ENCODE measurements around the gene ATP8B3. TPM values are rescaled to one million over a fixed set of nuclear protein-coding genes. Genes with fewer than 3 reads are reported as not detected.

ATP8B3 gene
- total and polyA plus RNA-seq, 11 donors: 0.19 to 3.5 (median 0.72) TPM

DNA sequence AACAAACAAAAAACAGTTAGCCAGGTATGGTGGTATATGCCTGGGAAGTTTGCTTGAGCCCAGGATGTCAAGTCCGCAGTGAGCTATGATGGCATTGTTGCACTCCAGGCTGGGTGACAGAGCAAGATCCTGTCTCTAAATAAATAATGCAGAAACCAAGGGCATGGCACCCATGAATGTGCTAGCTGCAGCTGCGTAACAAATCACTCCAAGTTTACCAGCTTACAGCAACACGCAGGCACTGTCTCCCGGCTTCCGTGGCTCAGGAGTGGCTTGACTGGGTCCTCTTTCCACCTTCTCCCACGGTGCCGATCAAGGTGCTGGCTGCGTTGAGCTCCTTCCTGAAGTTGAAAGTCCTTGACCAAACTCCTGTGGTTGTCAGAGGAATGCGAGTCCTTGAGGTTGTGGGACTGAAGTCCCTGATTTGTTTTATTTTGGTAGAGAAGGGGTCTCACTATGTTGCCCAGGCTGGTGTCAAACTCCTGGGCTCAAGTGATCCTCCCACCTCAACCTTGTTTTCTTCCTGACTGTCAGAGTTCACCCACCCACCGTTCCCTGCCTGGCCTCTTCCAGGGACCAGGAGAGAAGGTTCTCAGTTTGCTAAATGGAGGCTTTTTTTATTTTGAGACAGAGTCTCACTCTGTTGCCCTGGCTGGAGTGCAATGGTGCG is 72.0 kb downstream of the ATP8B3 start:
- H3K27me3 ChIP-seq: peaks cover 11 to 79% (median 49%) of the 10 kb centered on the region in 9 donors
- intact Hi-C loops (cut with DNase I): no loop called here
- TF ChIP-seq, protein P1, sequence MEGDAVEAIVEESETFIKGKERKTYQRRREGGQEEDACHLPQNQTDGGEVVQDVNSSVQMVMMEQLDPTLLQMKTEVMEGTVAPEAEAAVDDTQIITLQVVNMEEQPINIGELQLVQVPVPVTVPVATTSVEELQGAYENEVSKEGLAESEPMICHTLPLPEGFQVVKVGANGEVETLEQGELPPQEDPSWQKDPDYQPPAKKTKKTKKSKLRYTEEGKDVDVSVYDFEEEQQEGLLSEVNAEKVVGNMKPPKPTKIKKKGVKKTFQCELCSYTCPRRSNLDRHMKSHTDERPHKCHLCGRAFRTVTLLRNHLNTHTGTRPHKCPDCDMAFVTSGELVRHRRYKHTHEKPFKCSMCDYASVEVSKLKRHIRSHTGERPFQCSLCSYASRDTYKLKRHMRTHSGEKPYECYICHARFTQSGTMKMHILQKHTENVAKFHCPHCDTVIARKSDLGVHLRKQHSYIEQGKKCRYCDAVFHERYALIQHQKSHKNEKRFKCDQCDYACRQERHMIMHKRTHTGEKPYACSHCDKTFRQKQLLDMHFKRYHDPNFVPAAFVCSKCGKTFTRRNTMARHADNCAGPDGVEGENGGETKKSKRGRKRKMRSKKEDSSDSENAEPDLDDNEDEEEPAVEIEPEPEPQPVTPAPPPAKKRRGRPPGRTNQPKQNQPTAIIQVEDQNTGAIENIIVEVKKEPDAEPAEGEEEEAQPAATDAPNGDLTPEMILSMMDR (IDR thresholded peaks at IDR 0.05): no peak
- TF ChIP-seq POLR2A (IDR thresholded peaks at IDR 0.05): no peak
- peaks cover 0 to 9% (median 0%) of the 10 kb centered on the region in 12 donors for H3K9me3 ChIP-seq
- no peaks in the 10 kb centered on the region for H3K36me3 ChIP-seq
- WGBS, 4 donors: 91 to 92% (median 91%) methylated on average over 11 of the region's 11 CpGs
- no peak overlapping the region for H3K4me3 ChIP-seq
- no peaks in the 10 kb centered on the region for H3K4me1 ChIP-seq
- no peak for DNase-seq
- no peak for ATAC-seq
- H3K27ac ChIP-seq: no peak overlapping the region

DNA sequence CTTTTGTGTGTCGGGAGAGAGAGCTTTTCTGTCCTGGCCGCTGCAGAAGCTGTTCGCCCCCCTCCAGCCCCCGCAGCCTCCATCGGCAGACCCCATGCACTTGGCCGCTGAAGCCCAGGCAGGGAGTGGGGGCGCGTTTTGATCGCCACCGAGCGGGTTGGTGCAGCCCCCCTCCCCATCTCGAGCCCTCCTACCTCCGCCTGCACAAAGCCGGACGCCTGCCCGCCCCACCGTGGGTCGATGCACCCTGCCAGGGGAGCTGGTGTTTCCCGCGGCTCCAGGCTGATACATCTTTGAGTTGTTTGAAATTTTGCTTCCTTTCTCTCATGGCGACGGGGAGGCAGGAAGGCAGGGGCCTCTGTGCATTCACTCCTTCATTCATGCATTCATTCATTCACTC is 75.1 kb downstream of the ATP8B3 start:
- ATAC-seq (no peak), DNase-seq (no peak)
- Histone ChIP-seq H3K27ac (no peak overlapping the region), H3K36me3 (no peaks in the 10 kb centered on the region), H3K9me3 (peaks cover 0 to 9% (median 0%) of the 10 kb centered on the region in 12 donors), H3K4me1 (no peaks in the 10 kb centered on the region), H3K27me3 (peaks cover 19 to 78% (median 53%) of the 10 kb centered on the region in 9 donors), H3K4me3 (no peak overlapping the region)
- WGBS, 4 donors: 30 to 39% (median 37%) methylated on average over 22 of the region's 22 CpGs
- TF ChIP-seq, protein P1 (IDR thresholded peaks at IDR 0.05): no peak
- TF ChIP-seq POLR2A (IDR thresholded peaks at IDR 0.05): no peak
- intact Hi-C loops (cut with DNase I): no loop called here

DNA sequence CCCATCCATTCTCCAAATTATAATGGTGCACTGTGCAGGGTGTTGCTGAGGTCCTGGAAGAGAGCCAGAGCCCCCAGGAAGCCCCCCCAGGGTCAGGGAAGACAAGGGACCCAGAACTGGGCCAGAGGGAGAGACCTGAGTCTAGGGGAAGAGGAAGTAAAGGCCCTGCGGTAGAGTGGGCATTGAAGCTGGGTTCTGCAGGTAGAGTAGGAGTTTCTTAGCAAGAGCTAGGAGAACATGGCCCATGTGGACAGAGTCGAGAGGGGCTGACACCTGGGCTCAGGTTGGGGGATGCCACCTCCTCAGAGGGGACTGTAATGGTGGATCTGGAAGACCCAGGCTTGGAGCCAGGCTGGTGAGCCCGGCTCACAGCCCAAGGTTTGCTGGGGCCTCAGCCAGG is 75.8 kb downstream of the ATP8B3 start:
- Histone ChIP-seq H3K27ac (no peak overlapping the region), H3K9me3 (peaks cover 0 to 9% (median 0%) of the 10 kb centered on the region in 12 donors), H3K4me1 (no peaks in the 10 kb centered on the region), H3K27me3 (peaks cover 19 to 81% (median 50%) of the 10 kb centered on the region in 9 donors), H3K36me3 (no peaks in the 10 kb centered on the region), H3K4me3 (no peak overlapping the region)
- DNase-seq: no peak
- intact Hi-C loops (cut with DNase I): no loop called here
- ATAC-seq: no peak
- WGBS, 4 donors: 62 to 79% (median 69%) methylated on average over 3 of the region's 3 CpGs
- TF ChIP-seq, protein P1 (IDR thresholded peaks at IDR 0.05): no peak
- no peak for TF ChIP-seq POLR2A (IDR thresholded peaks at IDR 0.05)

DNA sequence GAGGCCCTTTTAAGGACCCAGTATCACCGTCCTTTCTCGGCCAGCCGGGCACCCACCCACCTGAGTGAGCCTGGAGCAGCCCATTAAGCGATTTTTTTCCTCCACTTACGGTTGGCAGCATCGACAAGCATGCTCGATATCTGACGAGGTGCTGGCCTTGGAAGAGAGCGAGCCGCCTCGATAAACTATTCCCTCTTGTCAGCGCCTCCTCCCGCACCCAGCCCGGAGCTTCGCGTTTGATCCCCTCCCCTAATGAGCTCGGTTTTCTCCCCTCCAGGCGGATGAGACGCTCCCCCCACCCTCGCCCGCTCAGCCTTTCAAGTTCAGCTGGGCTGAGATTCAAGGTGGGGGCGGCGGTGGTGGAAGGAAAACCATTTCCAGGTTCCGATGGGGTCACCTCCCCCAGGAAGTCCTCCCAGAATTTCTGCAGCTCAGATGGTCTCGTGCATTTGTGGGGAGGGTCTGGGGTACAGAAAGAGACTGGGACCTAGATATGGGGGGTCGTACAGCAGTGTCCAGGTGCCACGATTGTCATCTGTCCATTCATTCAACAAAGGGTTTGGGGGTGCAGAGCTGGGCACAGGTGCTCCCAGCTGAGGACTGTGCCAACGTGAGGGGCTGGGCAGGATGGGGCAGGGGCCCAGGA is 77.6 kb downstream of the ATP8B3 start:
- H3K27me3 ChIP-seq: peaks cover 28 to 86% (median 54%) of the 10 kb centered on the region in 9 donors
- TF ChIP-seq, protein P1 (IDR thresholded peaks at IDR 0.05): no peak
- TF ChIP-seq POLR2A (IDR thresholded peaks at IDR 0.05): no peak
- H3K4me3 ChIP-seq: no peak overlapping the region
- H3K4me1 ChIP-seq: no peaks in the 10 kb centered on the region
- intact Hi-C loops (cut with DNase I): no loop called here
- 13 to 17% (median 15%) methylated on average over 28 of the region's 28 CpGs for WGBS, 4 donors
- DNase-seq (no peak), ATAC-seq (no peak)
- H3K9me3 ChIP-seq: no peaks in the 10 kb centered on the region
- no peak overlapping the region for H3K27ac ChIP-seq
- no peaks in the 10 kb centered on the region for H3K36me3 ChIP-seq

All from heart left ventricle (tissue), 16 donors.